ACHN (cell line): ENCODE data around the gene NHSL2.

ENCODE experiments used
- DNase-seq: peaks from one replicate; pipeline ENCODE4 v3.0.0-alpha.2; 2015
- in situ Hi-C: cut with HindIII; loops from 2 replicates; pipeline ENCODE4 v1.10.0; 2017; ENCODE audit warnings: low sequenced_read_pairs, low pct_ligation_motif_present, low pct_unique_long_range_greater_than_20kb

Gene NHSL2

DNA sequence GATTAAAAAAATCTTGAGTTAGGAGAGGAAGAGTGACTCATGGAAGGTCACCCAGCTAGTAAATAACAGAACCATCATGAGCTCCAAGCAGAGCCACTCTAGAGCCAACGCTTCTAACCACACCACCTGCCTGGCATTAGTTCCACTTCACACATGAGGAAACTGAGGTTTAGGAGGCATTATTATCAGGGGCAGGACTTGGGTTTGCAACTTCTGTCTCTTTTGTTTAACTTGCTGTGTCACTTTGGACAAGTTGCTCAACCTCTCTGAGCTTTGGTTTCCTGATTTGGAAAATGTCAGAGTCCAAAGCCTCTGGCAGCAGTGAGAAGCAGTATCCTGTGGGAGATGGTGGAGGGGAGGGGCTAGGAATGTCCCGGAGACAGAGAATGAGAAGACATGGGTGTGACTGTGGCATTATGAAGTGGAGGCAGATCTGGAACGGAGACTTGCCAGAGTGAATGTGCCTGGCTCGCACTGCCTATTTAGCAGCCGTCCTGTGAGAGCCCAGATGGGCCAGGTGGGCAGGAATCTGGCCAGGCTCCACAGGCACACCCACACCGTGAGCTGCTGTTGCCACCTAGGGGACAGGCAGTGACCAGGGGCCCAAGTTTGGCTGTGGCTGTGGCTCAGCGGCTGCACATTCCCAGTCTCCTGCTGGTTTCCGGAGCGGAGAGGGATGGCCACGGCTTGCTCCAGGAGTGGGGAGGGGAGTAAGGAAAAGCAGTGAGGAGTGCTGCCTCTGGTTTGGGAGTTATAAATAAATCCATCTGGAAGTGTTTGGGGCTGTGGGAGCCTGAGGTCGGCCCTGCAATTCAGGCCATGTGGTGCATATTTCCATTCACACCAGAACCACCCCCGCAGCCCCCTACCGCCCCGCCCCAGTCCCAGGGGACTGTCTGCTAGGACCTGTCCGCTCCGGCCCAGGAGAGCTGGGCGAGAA, 93.4 kb downstream of the NHSL2 start:
- in situ Hi-C loops: no loop called here
- DNase-seq: peak; percentile 39

DNA sequence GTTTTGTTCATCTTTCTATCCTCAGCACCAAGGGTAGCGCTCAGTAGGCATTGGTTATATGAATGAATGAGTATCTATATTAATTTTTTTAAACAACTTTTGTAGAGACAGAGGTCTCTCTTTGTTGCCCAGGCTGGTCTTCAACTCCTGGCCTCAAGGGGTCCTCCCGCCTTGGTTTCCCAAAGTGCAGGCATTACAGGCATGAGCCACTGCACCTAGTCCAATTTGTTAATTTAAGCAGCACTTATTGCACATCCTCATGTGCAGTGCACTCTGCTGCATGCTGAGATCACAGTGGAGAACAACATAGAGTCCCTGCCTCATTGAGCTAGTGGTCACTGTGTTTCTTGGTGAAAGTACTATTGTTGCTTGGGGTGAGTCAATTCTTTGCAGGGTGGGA, 94.4 kb downstream of the NHSL2 start:
- DNase-seq: no peak
- in situ Hi-C loops: no loop called here

DNA sequence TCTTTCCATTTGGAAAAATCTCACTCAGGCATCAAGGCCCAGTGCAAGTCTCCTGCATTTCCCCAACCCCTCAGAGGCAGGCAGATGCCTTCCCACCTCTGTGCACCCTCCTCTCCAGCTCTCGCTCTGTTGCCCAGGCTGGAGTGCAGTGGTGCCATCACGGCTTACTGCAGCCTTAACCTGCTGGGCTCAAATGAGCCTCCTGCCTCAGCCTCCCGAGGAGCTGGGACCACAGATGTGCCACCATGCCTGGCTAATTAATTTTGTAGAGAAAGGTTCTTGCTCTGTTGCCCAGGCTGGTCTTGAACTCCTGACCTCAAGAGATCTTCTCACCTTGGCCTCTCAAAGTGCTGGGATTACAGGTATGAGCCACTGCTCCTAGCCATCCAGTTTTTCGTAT, 95.8 kb downstream of the NHSL2 start:
- in situ Hi-C loops: no loop called here
- DNase-seq: no peak

DNA sequence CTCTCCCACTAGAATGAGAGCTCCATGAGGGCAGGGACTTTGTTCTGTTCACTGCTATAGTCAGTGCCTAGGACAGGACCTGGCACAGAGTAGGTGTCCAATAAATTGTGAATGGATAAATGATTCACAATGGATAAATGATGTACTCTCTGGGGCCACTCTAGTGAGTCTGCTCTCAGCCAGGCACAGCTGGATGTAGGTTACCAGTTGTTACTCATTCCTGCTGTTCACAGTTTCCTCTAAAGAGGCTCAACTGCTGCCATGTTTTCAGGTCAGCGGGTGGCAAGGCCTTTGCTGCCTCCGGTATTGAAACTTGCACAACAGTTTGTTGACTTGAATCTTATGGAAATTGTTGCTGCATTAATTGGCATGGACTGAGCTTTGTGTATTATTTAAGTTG, 99.1 kb downstream of the NHSL2 start:
- in situ Hi-C loops: no loop called here
- DNase-seq: no peak

DNA sequence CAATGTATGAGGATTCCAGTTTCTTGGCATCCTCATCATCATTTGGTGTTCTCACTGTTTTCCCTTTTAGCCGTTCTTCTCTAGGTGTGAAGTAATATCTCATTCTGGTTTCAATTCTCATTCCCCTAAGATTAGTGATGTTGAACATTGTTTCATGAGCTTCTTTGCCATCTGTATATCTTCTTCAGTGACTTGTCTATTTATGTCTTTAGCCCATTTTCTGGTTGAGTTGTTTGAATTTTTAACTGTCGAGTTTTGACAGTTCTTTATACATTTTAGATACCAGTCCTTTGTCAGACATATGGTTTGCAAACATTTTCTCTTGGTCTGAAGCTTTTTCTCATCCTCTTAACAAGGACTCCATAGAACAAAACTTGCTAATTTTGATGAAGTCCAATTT, 101.1 kb downstream of the NHSL2 start:
- no peak for DNase-seq
- in situ Hi-C loops: no loop called here

DNA sequence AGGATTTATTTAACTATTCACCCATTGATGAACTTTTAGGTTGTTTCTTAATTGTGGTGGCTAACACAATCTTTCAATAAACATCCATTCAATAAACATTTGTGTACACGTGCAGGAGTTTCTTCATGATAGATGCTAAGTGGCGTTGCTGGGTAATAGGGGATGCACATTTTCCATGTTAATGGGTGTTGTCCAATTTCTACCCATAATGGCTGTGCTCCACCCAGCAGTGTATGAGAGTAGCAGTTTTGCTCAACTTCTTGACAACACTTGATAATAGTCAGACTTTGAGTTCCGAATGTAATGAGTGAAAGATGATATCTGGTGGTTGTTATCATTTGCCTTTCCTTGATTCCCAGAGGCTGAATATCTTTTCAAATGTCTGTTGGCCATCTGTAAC, 104.7 kb downstream of the NHSL2 start:
- no peak for DNase-seq
- in situ Hi-C loops: no loop called here

DNA sequence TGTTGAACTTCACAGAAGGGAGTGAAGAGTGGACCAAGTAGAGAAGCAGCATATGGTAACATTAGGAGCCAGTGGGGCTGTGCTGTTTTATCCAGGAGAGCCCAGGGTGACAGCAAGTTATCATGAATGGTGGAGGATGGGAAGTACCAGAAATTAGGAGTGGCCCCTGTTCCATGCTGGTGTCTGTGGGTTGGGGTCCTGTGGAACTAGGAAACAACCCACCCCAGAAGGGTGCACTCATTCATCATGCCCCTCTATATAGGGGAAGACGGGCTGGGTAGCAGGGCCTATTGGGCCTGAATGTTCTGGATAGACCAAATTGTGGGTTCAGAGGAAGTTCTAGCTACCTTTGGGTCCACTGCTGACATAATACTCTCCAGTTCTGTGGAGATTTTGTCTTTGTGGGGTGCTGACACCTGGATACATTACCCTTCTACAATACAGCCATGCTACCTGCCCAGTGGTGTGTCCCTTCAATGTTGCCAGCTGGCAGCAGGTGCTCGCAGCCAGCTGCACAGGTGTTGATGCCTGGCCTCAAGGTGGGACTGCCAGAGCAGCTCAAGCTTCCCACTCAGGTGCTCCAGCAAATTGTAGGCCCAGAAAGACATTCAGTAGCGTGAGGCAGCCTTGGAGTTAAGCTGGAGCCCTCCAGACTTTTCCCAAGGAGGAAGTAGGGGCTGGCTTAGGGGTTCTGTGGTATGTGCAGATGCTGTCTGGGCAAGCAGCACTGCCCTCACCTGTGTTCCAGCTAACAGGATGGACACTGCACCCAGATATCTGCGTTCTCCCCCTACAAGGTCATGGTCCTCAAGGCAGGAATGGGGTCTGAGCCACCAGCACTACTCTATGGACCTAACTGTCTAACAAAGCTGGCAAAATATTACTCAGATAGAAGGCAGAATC, 106.5 kb downstream of the NHSL2 start:
- no peak for DNase-seq
- in situ Hi-C loops: no loop called here

DNA sequence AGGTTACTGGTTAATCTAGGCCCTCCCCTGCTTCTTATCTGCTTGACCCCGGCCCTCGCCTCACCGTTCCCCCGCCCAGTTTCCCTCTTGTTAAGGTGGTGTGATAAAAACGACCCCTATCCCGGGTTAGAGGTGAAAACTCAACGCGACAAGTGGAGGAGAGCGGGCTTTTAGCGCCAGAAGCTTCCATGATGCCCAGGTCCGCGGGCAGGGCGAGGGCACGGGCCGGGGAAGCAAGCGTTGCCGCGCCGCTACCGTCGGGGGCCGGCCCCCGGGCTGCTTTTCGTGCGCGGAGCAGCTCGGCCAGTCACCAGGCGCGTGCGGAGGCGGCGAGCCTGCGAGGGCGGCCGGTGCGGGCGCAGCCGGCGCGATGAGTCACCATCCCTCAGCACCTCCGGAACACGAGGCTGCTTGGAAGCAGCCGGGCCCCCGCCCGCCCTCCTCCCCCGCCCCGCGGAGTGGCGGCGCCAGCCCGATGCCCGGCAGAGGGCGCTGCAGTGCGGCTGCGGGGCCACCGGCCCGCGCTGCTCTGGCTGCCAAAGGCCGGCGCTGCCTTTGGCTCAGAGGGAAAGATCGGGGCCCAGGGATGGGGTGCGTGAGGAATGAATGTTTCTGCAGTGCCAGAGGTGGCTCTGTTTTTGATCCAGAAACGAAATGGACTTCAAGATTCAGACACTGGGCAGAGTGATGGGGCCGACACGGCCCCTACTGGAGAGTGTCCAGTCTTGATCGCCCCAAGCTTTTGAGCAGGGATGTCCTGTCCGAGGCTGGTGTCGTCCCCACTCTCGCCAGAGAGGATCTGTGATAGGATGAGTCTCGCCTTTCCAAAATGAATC, 107.8 kb downstream of the NHSL2 start:
- peak; percentile 70 for DNase-seq
- in situ Hi-C loops: no loop called here

DNA sequence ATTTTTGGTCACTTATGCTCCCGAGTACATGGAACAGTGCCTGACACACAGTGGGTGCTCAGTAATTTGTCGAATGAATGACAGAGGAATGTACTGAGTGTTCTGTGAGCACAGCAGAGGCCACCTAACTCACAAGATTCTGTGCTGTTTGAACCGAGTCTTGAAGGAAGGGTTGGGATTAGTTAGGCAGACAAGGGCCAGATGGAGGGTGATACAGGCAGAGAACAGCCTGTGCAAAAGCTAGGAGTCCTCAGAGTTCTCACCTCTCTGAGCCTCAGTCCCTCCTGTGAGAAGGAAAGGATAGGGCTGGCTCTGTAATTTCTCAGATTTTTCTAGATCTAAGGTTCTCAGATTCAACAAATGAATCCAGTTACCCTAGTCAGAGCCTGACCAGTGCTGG, 108.8 kb downstream of the NHSL2 start:
- DNase-seq: no peak
- in situ Hi-C loops: no loop called here

DNA sequence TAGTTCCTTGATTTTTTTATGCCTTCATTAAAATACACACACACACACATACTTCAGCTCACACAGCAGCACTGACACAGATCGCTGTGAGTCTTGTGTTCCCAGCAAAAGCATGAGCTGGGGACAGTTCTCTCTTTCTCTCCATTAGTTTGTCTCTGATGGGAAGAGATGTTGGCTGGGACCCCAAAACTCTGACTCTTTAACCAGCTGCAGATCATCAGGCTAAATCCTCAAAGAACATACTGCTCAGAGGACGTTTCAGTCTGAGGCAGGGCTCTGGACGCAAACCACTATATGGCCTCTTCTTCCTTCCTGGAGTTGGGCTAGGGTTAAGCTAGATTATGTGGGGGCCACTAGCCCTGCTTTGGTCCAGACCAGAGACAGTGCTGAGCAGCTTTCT, 109.6 kb downstream of the NHSL2 start:
- in situ Hi-C loops: no loop called here
- DNase-seq: no peak

DNA sequence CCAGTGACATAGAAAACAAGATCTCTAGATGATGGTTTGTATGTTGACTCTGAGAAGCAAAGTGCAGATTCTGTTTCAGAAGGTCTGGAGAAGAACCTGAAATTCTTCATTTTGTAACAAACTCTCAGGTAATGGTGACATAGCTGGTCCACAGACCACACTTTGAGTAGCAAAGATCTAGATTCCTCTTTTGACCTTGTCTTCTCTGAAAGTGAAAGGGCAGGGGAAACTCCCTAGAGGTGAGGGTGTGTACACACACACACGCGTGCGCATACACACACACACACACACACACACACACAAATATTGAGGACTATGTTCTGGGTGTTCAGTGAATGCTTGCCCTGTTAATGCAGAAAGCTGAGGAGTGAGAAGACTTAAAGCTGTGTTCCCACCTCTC, 110.1 kb downstream of the NHSL2 start:
- no peak for DNase-seq
- in situ Hi-C loops: no loop called here

DNA sequence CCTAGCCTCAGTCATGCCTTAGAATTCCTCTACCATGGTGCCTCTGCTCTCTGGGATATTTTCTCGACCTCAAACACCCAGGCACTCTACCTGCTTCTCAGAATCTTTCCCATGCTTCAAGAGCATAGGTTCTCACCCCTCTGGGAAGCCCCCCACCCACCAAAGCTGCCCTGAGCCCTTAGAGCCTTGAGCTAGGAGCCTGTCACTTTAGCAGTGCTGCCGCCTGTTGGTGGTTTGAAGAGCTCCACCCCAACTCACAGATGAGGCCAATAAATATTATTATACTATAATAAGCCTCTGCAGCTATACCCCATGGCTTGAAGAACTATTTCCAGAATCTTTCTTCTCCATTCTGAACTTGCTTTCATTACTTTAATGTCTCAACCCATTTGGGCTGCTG, 111.3 kb downstream of the NHSL2 start:
- in situ Hi-C loops: no loop called here

DNA sequence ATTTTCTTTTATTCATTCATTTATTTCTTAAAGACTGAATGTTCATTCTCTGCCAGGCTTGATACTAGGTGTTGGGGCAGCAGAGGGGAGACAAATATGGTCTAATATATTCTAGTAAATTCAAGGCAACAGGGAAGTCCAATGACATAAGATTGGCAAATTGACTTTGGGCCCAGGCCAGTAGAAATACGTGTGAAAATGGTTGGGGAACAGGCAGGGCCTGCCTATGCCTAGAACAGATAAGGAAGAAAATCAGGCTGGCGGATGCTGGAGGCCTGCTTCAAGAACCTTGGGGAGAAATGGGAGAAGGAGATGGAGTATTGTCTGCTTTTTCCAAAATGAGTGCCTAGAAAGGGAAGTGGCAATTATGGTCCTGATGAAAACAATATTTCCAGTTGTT, 112.4 kb downstream of the NHSL2 start:
- no peak for DNase-seq
- in situ Hi-C loops: no loop called here

More for the DNA sequence above, 111.3 kb downstream of the NHSL2 start:
- DNase-seq: peak; percentile 11

DNA sequence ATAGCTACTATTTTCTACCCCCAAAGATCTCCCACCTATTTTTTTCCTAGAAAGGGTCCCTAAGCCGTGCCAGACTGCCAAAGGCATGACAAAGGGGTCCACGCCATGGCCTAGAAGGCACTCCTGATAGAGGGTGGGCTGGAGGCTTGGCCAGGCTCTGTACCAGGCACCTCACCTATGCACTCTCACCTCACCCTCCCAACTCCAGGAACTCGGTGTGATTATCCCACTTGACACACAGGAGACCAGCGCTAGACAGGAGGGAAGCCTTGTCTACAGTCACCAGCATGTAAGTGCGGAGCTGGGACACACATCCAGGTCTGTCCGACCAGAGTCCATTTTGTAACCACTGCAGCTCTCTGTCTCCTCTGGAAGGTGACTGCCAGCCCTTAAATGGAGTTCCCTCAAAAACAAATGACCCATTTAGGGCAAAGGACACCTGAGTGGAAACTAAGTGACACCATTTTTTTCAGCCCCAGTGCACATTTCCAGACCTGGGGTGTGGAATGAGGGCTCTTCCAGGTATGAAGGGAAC, 114.7 kb downstream of the NHSL2 start:
- in situ Hi-C loops: no loop called here
- no peak for DNase-seq

DNA sequence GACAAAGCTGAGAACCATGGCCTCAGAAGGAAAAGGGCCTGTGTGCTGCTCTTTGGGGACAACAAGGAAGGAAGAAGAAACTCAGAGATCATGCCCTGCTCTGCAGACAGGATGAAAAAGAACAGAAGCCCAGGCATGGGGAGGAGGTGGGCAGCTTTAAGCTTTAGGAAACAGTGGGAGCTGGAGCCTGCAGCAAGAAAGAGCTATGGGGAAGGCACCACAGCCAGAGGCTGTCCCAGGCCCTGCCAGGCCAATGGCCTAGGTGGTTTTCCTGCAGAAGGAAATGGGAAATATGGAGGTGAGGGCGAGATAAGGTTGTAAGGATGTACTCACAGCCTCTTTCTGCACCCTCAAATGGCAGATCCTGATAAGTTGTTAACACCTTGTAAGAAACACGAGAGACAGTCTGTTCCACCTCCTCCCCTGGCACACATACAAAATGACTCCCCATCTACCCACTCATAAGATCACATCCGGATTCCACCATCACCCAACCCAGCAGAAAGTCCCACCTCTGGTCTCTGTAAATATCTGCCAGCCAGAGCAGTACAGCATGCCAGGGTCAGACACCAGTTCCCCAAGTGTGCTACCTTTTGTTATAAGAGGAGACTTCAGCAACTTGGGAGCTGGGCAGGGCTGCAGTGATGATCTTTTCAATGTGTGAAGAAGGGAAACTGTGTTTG, 115.8 kb downstream of the NHSL2 start:
- in situ Hi-C loops: no loop called here
- DNase-seq: no peak

DNA sequence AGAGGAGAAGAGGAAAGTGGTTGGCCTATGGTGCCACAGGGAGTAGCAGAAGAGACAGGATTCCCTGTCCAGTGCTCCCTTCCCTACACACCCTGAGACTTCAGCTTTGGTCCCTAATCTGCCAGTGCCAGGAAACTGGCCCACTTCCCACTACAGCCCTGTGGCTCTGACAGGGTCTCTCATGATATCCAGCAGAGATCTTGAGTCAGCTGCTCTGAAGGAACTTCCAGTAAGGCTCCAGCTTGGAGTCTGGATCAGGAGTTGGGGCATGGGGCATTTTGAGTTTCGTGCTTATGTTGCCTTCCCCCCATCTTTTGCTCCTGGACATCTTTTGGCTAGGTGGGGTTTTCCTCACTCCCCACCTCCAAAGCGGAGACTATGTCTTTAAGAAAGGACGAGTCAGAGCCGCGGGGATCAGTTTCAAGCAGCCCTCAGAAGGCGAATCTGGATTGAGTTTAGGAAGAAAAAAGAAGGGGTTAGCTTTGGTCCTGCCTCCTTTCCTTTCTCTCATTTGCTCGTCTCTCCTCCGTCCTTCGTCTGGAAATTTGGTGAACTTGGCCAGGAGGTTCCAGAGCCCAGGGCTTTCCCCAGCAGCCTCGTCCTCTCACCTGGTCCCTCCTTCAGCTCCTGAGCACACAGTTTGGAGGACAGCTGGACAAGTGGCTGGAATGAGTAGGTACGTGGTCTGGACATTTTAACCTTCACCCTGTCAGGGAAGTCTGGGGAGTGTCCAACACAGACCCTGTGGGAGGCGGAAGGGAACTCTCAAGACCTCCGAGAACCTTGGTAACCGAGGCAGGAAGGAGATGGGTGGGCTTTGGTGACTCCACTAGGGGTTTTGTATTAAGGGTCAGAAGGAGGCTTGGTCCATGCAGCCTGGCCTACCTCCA, 116.6 kb downstream of the NHSL2 start:
- no peak for DNase-seq
- in situ Hi-C loops: no loop called here

DNA sequence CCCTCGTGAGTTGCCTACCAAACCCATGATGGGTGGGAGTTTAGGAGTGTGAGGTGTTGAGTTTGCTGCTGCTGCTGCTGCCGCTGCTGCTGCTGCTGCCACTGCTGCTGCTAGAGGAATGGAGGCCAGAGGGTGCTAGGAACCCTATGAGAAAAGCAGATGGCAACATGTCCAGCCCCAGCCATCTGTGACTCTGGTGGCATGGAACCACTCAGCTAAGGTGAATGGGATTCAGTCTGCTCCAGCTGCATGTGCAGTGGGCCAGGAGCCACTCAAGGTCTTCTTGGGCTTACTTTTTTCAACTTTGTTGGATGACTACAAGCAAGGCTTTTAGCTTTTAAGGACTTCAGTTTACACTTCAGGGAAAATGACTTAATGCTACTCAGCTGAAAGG, 117.3 kb downstream of the NHSL2 start:
- no peak for DNase-seq
- in situ Hi-C loops: no loop called here
